ENCODE results near the gene S100A13. TPM values are rescaled to one million over a fixed set of nuclear protein-coding genes. Genes with fewer than 3 reads are reported as not detected.

Gene S100A13
- total RNA-seq, 1 experiment from 2014 or later, result 11.0 TPM

DNA sequence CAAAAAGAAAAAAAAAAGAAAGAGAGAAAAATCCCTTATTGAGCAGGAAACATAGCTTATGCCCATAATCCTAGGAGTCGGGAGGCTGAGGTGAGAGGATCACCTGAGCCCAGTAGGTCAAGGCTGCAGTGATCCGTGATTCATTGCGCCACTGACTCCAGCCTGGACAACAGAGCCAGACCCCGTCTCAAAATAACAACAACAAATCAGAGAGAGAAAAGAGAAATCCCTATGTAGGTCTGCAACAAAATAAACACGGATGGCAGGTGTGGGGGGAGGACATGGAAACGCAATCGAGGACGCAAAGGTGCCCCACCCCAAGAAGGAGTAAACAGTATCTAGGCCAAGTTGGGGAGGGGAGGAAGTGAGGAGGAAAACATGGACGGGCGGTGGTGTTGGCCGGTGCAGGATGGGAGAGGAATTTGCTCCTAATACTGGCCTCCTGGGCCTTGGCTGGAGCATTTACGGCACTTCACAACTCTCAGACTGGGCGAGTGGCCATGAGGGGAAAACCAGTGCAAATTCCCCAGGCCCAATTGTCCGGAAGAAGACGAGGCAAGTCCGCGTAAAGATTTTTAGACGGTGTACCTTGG is 6.0 kb upstream of the S100A13 start:
- no peaks in the 10 kb centered on the region for H3K9me3 ChIP-seq (ENCODE audit: low read depth, low read length, poor library complexity, severe bottlenecking)
- peak overlapping the region; percentile 91 for H3K4me3 ChIP-seq (ENCODE audit: low read depth, low read length, poor library complexity, severe bottlenecking)
- DNase-seq (ENCODE audit: low spot score), result no peak
- ChIA-PET POLR2A (ENCODE audit: low non-redundant PET) (interaction anchor here (0.6 to 1.0 kb wide), 3 partner anchors 14 to 86 kb away, joined by 3 to 7 read pairs (median 4); no protein-coding TSS in a partner anchor), CTCF (interaction anchor here (1.5 kb wide), 1 partner anchor 100 kb away, joined by 4 read pairs; no protein-coding TSS in a partner anchor)
- H3K27ac ChIP-seq (ENCODE audit: low read depth, low read length, poor library complexity, severe bottlenecking), result no peak overlapping the region
- no TSS peak for BruUV-seq (replicated peaks)
- intact Hi-C loops (cut with micrococcal nuclease; ENCODE audit: unreplicated experiment), result loop anchor here (5.0 kb wide), 1 partner anchor 101 kb away; no protein-coding TSS in a partner anchor
- TF ChIP-seq EZH2 (IDR thresholded peaks at IDR 0.05; ENCODE audit: borderline replicate concordance, low read depth, low read length, poor library complexity, severe bottlenecking), result no peak
- TF ChIP-seq, protein P1, sequence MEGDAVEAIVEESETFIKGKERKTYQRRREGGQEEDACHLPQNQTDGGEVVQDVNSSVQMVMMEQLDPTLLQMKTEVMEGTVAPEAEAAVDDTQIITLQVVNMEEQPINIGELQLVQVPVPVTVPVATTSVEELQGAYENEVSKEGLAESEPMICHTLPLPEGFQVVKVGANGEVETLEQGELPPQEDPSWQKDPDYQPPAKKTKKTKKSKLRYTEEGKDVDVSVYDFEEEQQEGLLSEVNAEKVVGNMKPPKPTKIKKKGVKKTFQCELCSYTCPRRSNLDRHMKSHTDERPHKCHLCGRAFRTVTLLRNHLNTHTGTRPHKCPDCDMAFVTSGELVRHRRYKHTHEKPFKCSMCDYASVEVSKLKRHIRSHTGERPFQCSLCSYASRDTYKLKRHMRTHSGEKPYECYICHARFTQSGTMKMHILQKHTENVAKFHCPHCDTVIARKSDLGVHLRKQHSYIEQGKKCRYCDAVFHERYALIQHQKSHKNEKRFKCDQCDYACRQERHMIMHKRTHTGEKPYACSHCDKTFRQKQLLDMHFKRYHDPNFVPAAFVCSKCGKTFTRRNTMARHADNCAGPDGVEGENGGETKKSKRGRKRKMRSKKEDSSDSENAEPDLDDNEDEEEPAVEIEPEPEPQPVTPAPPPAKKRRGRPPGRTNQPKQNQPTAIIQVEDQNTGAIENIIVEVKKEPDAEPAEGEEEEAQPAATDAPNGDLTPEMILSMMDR (conservative IDR thresholded peaks at IDR 0.05; ENCODE audit: low read depth, low read length), result no peak
- H3K4me1 ChIP-seq (ENCODE audit: insufficient read depth, low read length, poor library complexity, severe bottlenecking), result peaks cover 15% of the 10 kb centered on the region
- H3K27me3 ChIP-seq (replicated peaks; ENCODE audit: insufficient read depth, low read depth, low read length, poor library complexity), result no peaks in the 10 kb centered on the region
- H3K36me3 ChIP-seq (ENCODE audit: insufficient read depth, low read length, poor library complexity, severe bottlenecking), result peaks cover 26% of the 10 kb centered on the region

DNA sequence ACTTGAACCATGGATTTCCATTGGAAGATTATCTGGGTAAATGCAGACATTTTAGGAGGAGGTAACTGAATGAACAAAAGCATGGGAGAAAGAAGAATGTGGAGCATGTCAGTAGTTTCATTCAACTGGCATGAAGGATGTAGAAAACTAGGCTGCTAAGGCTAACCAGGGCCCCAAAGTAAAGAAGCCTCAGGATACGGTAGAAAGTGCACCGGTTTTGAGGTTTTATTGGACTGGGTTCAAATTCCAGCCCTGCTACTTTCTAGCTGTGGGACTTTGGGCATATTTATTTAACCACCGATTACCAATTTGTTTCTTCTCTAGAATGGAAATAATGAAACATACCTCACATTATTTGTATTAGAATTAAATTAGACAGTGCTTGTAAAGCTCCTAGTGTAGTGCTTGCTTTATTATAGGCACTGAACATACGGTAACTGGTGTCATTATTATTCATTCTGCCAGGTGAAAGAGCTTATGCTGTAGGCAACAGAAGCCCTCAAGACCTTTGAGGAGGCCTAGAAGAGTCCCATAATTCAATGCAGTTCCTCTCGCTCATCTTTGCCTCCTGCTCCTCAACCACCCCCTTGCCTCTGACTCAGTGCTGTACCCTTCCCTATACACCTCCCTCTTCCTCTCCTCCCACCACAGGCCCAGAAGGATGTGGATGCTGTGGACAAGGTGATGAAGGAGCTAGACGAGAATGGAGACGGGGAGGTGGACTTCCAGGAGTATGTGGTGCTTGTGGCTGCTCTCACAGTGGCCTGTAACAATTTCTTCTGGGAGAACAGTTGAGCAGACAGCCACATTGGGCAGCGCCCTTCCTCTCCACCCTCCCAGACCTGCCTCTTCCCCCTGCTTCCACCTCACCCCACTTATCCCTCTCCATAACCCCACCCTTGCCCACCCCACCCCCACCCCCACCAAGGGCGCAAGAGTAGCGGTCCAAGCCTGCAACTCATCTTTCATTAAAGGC is 4.0 kb upstream of the S100A13 start:
- Histone ChIP-seq H3K36me3 (ENCODE audit: insufficient read depth, low read length, poor library complexity, severe bottlenecking) (peaks cover 7% of the 10 kb centered on the region), H3K27ac (ENCODE audit: low read depth, low read length, poor library complexity, severe bottlenecking) (no peak overlapping the region), H3K4me1 (ENCODE audit: insufficient read depth, low read length, poor library complexity, severe bottlenecking) (peaks cover 32% of the 10 kb centered on the region), H3K4me3 (ENCODE audit: low read depth, low read length, poor library complexity, severe bottlenecking) (no peak overlapping the region), H3K27me3 (replicated peaks; ENCODE audit: insufficient read depth, low read depth, low read length, poor library complexity) (no peaks in the 10 kb centered on the region), H3K9me3 (ENCODE audit: low read depth, low read length, poor library complexity, severe bottlenecking) (no peaks in the 10 kb centered on the region)
- POLR2A ChIA-PET (ENCODE audit: low non-redundant PET), result no interaction called here
- CTCF ChIA-PET, result no interaction called here
- BruUV-seq (replicated peaks), result no TSS peak
- TF ChIP-seq, protein P1 (conservative IDR thresholded peaks at IDR 0.05; ENCODE audit: low read depth, low read length), result no peak
- TF ChIP-seq EZH2 (IDR thresholded peaks at IDR 0.05; ENCODE audit: borderline replicate concordance, low read depth, low read length, poor library complexity, severe bottlenecking), result no peak
- intact Hi-C loops (cut with micrococcal nuclease; ENCODE audit: unreplicated experiment), result loop anchor here (5.0 kb wide), 1 partner anchor 99 kb away; no protein-coding TSS in a partner anchor
- DNase-seq (ENCODE audit: low spot score), result no peak

GRCh38 chr1:153630384-153630783 is 3.1 kb upstream of the S100A13 start:
- BruUV-seq (replicated peaks), result no TSS peak
- Histone ChIP-seq H3K27ac (ENCODE audit: low read depth, low read length, poor library complexity, severe bottlenecking) (no peak overlapping the region), H3K9me3 (ENCODE audit: low read depth, low read length, poor library complexity, severe bottlenecking) (no peaks in the 10 kb centered on the region), H3K36me3 (ENCODE audit: insufficient read depth, low read length, poor library complexity, severe bottlenecking) (no peaks in the 10 kb centered on the region), H3K27me3 (replicated peaks; ENCODE audit: insufficient read depth, low read depth, low read length, poor library complexity) (no peaks in the 10 kb centered on the region), H3K4me3 (ENCODE audit: low read depth, low read length, poor library complexity, severe bottlenecking) (no peak overlapping the region), H3K4me1 (ENCODE audit: insufficient read depth, low read length, poor library complexity, severe bottlenecking) (peaks cover 24% of the 10 kb centered on the region)
- ChIA-PET POLR2A (ENCODE audit: low non-redundant PET) (no interaction called here), CTCF (no interaction called here)
- no peak for TF ChIP-seq EZH2 (IDR thresholded peaks at IDR 0.05; ENCODE audit: borderline replicate concordance, low read depth, low read length, poor library complexity, severe bottlenecking)
- TF ChIP-seq, protein P1 (conservative IDR thresholded peaks at IDR 0.05; ENCODE audit: low read depth, low read length), result no peak
- intact Hi-C loops (cut with micrococcal nuclease; ENCODE audit: unreplicated experiment), result loop anchor here (5.0 kb wide), 1 partner anchor 98 kb away; no protein-coding TSS in a partner anchor
- no peak for DNase-seq (ENCODE audit: low spot score)

Measured in A673 (cell line).